HL-60/S4 treated with retinoic acid at 250 ng/mL for 4 days and 3 days (cell line): ENCODE results near the gene HIVEP1.

Experiments used
- in situ Hi-C: fragments of 300-500 bp; cut with MboI; formaldehyde crosslinking; loops from 2 replicates; pipeline ENCODE4 v1.7.0; 2022; ENCODE audit warnings: low sequenced_read_pairs

Gene HIVEP1

GRCh38 chr6:12178521-12178920 is 166.4 kb downstream of the HIVEP1 start:
- in situ Hi-C loops: no loop called here

- in situ Hi-C loops: no loop called here
These were observed 169.4 kb downstream of the HIVEP1 start for GRCh38 chr6:12181481-12181880.

GRCh38 chr6:12182676-12183075 is 170.6 kb downstream of the HIVEP1 start:
- in situ Hi-C loops: no loop called here

DNA sequence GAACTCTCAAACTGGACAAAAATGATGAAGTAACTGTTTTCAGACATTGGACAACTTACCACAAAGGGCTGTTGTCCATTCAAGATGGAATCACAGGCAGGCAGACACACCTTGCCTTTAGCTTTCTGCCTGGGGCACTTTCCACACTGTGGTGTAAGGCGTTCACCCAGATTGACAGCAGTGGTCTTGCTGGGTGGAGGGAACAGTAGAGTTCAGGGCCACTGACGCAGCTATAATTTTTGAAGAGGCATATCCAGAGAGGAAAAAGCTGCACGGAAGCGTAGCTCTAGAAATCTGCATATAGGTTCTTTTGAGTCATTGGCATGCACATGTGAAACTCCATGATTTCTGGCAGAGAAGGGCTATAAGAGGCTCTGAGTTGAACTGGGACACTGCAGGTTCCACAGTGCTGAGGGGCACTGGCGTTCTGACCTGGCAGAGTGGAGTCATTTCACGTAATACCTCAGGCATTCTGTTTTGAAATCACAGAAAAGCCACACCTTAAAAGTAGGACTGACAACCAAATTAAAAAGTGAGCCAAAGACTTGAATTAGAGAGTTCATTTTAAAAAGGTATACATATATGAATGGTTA is 173.1 kb downstream of the HIVEP1 start:
- in situ Hi-C loops: no loop called here

DNA sequence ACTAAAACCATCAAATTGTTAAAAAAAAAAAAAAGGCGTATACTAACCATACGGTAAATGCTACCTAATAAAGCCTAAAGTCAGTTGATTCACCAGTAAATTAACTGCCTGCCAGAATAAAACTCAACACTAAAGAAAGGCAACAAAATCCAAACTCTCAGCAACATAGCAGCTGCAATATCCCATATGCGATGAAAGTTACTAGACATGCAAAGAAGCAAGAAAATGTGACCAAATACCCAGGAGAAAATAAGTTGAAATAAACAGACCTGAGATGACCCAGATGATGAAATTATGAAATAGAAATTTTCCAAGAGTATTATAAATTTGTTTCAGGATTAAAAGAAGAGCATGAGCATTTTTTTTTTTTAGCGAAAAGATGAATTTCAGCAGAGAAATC is 174.4 kb downstream of the HIVEP1 start:
- in situ Hi-C loops: no loop called here

DNA sequence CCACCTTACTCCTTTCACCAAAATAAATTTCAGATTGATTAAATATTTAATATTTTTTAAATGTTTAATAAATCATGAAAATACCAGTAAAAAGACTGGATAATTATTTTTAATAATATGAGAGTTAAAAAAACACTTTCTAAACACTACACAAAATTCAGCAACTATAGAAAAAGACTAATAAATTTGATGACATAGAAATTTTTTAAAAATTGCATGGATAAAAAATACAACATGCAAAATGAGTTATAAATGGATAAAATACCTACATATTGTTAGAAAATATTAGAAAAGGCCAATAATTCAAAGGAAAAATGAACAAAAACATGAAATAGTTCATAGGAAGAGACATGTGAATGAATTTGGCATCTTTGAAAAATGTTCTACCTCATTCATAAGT is 177.0 kb downstream of the HIVEP1 start:
- in situ Hi-C loops: no loop called here

GRCh38 chr6:12189661-12190060 is 177.5 kb downstream of the HIVEP1 start:
- in situ Hi-C loops: no loop called here

GRCh38 chr6:12190252-12190651 is 178.1 kb downstream of the HIVEP1 start:
- in situ Hi-C loops: no loop called here

- in situ Hi-C loops: no loop called here
These were observed 184.3 kb downstream of the HIVEP1 start for GRCh38 chr6:12196326-12196936.

DNA sequence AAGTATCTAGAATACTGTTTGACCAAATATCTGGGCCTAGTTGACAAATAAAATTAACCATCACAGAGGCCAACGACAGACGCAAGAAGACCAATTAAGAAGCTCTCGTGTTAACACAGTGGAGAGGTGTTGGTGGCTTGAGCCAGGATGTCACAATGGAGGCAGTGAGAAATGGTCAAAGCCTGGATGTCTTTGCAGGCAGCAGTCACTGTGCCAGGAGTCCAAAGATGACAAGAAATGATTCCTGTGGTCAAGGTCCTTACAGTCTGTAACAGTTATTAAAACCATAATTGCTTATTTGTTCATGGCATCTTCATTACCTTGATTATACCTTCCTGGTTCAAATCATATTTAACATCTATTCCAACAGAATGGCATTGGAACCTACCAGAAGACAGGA is 186.7 kb downstream of the HIVEP1 start:
- in situ Hi-C loops: no loop called here

- in situ Hi-C loops: no loop called here
These were observed 188.0 kb downstream of the HIVEP1 start for GRCh38 chr6:12200015-12200564.

- in situ Hi-C loops: no loop called here
These were observed 188.6 kb downstream of the HIVEP1 start for GRCh38 chr6:12200761-12201160.

GRCh38 chr6:12203001-12203400 is 190.9 kb downstream of the HIVEP1 start:
- in situ Hi-C loops: no loop called here

GRCh38 chr6:12208190-12208589 is 196.1 kb downstream of the HIVEP1 start:
- in situ Hi-C loops: no loop called here

DNA sequence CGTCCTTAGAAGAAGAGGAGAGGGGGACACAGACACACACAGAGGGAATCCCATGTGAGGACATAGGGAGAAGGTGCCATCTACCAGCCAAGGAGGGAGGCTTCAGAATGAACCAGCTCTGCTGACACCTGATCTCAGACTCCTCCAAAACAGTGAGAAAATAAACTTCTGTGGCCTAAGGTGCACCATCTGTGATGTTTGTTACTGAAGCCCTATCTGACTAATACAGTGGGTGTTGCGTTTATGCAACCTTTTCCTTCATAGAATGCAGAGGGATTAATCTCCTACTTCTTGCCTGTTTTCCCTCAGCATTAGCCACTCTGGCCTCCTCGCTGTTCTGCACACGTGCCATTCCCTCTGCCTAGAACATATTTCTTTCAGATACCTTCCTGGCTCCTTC is 196.6 kb downstream of the HIVEP1 start:
- in situ Hi-C loops: no loop called here
